Measurements from ENCODE around the gene PELI2. TPM values are rescaled to one million over a fixed set of nuclear protein-coding genes. Genes with fewer than 3 reads are reported as not detected.

PELI2 gene
- total and polyA plus RNA-seq, 2 donors (not counting 1 experiment from before 2014, with no cell fraction given): 15.5 to 29.2 TPM

GRCh38 chr14:56274556-56274955 lies 156.3 kb downstream of the PELI2 start:
- Histone ChIP-seq H3K4me1 (ENCODE audit: control insufficient read depth, extremely low read depth, insufficient read depth, low read length) (no peaks in the 10 kb centered on the region), H4K20me1 (ENCODE audit: control insufficient read depth, extremely low read depth, insufficient read depth, low read length) (no peaks in the 10 kb centered on the region), H3K4me2 (ENCODE audit: extremely low read depth, insufficient read depth, low read length) (no peak overlapping the region), H2AFZ (ENCODE audit: low read length) (no peak overlapping the region), H3K4me3 (replicated peaks in 1 of 4; ENCODE audit: control extremely low read depth in 1 of 4, insufficient read depth in 1 of 4, low read depth in 3 of 4, low read length in 4 of 4) (no peak overlapping the region), H3K9me3 (ENCODE audit: control insufficient read depth, insufficient read depth, low read depth, low read length) (no peaks in the 10 kb centered on the region), H3K9ac (ENCODE audit: insufficient read depth, low read length) (no peak overlapping the region), H3K36me3 (ENCODE audit: control insufficient read depth, insufficient read depth, low read length) (no peaks in the 10 kb centered on the region), H3K79me2 (ENCODE audit: control insufficient read depth, insufficient read depth, low read length) (no peaks in the 10 kb centered on the region), H3K27ac (ENCODE audit: insufficient read depth, low read length) (no peak overlapping the region), H3K27me3 (ENCODE audit: control insufficient read depth, insufficient read depth, low read length) (no peaks in the 10 kb centered on the region)
- no peak for DNase-seq (ENCODE audit: low read depth in 2 of 2)
- TF ChIP-seq, protein P1, sequence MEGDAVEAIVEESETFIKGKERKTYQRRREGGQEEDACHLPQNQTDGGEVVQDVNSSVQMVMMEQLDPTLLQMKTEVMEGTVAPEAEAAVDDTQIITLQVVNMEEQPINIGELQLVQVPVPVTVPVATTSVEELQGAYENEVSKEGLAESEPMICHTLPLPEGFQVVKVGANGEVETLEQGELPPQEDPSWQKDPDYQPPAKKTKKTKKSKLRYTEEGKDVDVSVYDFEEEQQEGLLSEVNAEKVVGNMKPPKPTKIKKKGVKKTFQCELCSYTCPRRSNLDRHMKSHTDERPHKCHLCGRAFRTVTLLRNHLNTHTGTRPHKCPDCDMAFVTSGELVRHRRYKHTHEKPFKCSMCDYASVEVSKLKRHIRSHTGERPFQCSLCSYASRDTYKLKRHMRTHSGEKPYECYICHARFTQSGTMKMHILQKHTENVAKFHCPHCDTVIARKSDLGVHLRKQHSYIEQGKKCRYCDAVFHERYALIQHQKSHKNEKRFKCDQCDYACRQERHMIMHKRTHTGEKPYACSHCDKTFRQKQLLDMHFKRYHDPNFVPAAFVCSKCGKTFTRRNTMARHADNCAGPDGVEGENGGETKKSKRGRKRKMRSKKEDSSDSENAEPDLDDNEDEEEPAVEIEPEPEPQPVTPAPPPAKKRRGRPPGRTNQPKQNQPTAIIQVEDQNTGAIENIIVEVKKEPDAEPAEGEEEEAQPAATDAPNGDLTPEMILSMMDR (conservative IDR thresholded peaks at IDR 0.05 in 1 of 2, IDR thresholded peaks at IDR 0.05 in 1 of 2; ENCODE audit: low read depth in 1 of 2, low read length in 2 of 2): no peak
- no peak for TF ChIP-seq EZH2 (IDR thresholded peaks at IDR 0.05; ENCODE audit: low read length, missing control alignments)

DNA sequence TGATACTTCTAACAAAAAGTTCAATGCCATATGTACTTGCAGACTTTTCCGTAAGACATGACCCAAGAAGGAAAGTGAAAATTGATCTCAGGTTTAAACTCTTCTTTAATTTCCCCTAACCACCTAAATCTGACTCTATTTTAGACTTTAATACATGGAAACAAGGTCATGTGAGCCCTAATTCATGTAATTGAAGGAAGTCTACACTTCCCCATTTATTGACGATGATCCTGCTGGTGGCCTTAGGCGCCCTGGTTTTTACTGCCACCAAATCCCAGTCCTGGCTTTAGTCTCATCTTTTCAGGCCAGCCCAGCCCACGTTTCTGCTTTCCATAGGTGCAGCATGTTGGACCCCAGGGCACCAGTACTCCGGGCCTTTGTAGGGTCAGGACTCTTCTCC lies 157.9 kb downstream of the PELI2 start:
- no peak for TF ChIP-seq EZH2 (IDR thresholded peaks at IDR 0.05; ENCODE audit: low read length, missing control alignments)
- TF ChIP-seq, protein P1 (conservative IDR thresholded peaks at IDR 0.05 in 1 of 2, IDR thresholded peaks at IDR 0.05 in 1 of 2; ENCODE audit: low read depth in 1 of 2, low read length in 2 of 2): no peak
- Histone ChIP-seq H3K9me3 (ENCODE audit: control insufficient read depth, insufficient read depth, low read depth, low read length) (no peaks in the 10 kb centered on the region), H3K27ac (ENCODE audit: insufficient read depth, low read length) (no peak overlapping the region), H3K4me1 (ENCODE audit: control insufficient read depth, extremely low read depth, insufficient read depth, low read length) (no peaks in the 10 kb centered on the region), H3K79me2 (ENCODE audit: control insufficient read depth, insufficient read depth, low read length) (no peaks in the 10 kb centered on the region), H3K27me3 (ENCODE audit: control insufficient read depth, insufficient read depth, low read length) (no peaks in the 10 kb centered on the region), H3K9ac (ENCODE audit: insufficient read depth, low read length) (no peak overlapping the region), H2AFZ (ENCODE audit: low read length) (no peak overlapping the region), H3K4me3 (replicated peaks in 1 of 4; ENCODE audit: control extremely low read depth in 1 of 4, insufficient read depth in 1 of 4, low read depth in 3 of 4, low read length in 4 of 4) (no peak overlapping the region), H3K4me2 (ENCODE audit: extremely low read depth, insufficient read depth, low read length) (no peak overlapping the region), H3K36me3 (ENCODE audit: control insufficient read depth, insufficient read depth, low read length) (no peaks in the 10 kb centered on the region), H4K20me1 (ENCODE audit: control insufficient read depth, extremely low read depth, insufficient read depth, low read length) (no peaks in the 10 kb centered on the region)
- no peak for DNase-seq (ENCODE audit: low read depth in 2 of 2)

DNA sequence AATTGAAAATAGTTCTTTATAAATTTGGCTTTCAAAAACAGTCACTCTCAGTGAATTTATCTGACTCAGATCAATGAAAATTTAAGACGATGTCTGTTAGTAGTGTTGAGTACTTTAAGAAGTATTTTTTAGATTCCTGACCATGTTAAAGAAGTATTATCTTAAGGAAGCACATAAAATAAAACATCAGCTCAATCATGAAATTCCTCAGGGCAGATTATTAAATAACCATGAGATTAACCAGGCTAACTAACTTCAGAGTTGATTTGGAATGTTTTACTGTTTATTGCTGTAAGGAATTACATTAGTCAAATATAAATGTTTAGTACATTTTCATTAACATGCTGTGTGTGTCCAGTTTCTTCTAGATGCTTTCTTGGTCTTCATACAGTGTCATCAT lies 160.2 kb downstream of the PELI2 start:
- Histone ChIP-seq H3K27me3 (ENCODE audit: control insufficient read depth, insufficient read depth, low read length) (no peaks in the 10 kb centered on the region), H3K36me3 (ENCODE audit: control insufficient read depth, insufficient read depth, low read length) (no peaks in the 10 kb centered on the region), H3K27ac (ENCODE audit: insufficient read depth, low read length) (no peak overlapping the region), H4K20me1 (ENCODE audit: control insufficient read depth, extremely low read depth, insufficient read depth, low read length) (no peaks in the 10 kb centered on the region), H3K9me3 (ENCODE audit: control insufficient read depth, insufficient read depth, low read depth, low read length) (no peaks in the 10 kb centered on the region), H3K79me2 (ENCODE audit: control insufficient read depth, insufficient read depth, low read length) (no peaks in the 10 kb centered on the region), H2AFZ (ENCODE audit: low read length) (no peak overlapping the region), H3K4me3 (replicated peaks in 1 of 4; ENCODE audit: control extremely low read depth in 1 of 4, insufficient read depth in 1 of 4, low read depth in 3 of 4, low read length in 4 of 4) (no peak overlapping the region), H3K4me1 (ENCODE audit: control insufficient read depth, extremely low read depth, insufficient read depth, low read length) (no peaks in the 10 kb centered on the region), H3K9ac (ENCODE audit: insufficient read depth, low read length) (no peak overlapping the region), H3K4me2 (ENCODE audit: extremely low read depth, insufficient read depth, low read length) (no peak overlapping the region)
- DNase-seq (ENCODE audit: low read depth in 2 of 2): no peak
- TF ChIP-seq, protein P1 (conservative IDR thresholded peaks at IDR 0.05 in 1 of 2, IDR thresholded peaks at IDR 0.05 in 1 of 2; ENCODE audit: low read depth in 1 of 2, low read length in 2 of 2): no peak
- TF ChIP-seq EZH2 (IDR thresholded peaks at IDR 0.05; ENCODE audit: low read length, missing control alignments): no peak
